Fibroblast of skin of left quadriceps (primary cell): ENCODE data around the gene IQCE.
"Not testable (repeated sequence)": the region's sequence is repeated elsewhere in the genome, so short reads cannot be mapped to it uniquely, and the experiment has no call there.

Source experiments
- DNase-seq, 2 experiments: peaks; one replicate each; pipeline ENCODE4 v3.0.0-alpha.2; 2013; ENCODE audit warnings: low read depth in 2 of 2

IQCE gene

GRCh38 chr7:2533566-2533965 is 25.2 kb upstream of the IQCE start:
- not testable (repeated sequence) for DNase-seq

DNA sequence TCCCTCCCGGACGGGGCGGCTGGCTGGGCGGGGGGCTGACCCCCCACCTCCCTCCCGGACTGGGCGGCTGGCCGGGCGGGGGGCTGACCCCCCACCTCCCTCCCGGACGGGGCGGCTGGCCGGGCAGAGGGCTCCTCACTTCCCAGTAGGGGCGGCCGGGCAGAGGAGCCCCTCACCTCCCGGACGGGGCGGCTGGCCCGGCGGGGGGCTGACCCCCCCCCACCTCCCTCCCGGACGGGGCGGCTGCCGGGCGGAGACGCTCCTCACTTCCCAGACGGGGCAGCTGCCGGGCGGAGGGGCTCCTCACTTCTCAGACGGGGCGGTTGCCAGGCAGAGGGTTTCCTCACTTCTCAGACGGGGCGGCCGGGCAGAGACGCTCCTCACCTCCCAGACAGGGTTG is 24.6 kb upstream of the IQCE start:
- not testable (repeated sequence) for DNase-seq

DNA sequence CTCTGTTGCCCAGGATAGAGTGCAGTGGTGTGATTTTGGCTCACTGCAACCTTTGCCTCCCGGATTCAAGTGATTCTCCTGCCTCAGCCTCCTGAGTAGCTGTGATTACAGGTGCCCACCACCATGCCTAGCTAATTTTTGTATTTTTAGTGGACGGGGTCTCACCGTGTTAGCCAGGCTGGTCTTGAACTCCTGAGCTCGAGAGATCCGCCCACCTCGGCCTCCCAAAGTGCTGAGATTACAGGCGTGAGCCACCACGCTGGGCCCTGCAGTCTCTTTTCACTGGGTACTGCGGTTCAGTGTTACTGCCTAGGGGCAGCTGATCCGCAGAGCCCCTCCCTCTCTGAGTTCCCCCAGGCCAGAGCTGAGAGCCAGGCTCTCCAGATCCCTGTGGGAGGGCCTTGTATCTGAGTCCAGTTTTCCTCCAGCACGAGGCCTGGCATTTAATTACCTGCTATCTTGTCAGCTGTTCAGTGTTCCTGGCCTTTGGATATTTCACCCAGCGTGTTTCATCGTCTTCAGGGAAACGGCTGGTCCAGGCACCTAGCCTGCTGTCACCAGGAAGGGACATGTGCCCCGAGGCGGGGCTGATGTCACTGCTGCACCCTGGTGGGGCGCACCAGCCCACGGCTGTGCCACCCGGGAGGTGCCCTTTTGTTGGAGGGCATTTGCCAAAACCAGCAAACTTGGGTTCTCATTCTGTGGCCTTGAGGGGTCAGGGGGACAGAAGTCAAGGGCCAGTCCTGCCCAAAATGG is 22.7 kb upstream of the IQCE start:
- DNase-seq = not testable (repeated sequence)

GRCh38 chr7:2537981-2538851 is 20.6 kb upstream of the IQCE start:
- no peak for DNase-seq

- no peak for DNase-seq
Measured at GRCh38 chr7:2539031-2539911, 19.5 kb upstream of the IQCE start.

- no peak for DNase-seq
Measured at GRCh38 chr7:2540133-2540532, 18.6 kb upstream of the IQCE start.

DNA sequence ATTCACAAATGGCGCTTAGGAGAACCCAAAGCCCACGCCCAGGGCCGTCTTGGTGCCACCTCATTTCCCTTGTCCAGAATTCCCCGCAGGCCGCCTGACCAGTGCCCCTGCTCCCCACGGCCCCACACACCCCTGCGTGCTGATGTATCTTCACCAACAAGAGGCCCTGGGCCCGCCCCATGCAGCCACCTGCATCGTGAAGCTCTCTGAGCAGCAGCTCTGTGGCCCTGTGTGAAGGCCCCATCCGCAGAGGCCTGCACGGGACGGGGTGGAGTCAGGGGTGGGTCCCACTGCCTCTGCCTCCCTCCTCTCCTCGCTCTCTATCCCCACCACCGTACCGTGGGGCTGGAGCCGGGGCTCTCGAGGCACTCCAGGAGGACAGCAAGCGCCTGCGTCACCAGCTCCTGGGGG is 18.1 kb upstream of the IQCE start:
- no peak for DNase-seq

DNA sequence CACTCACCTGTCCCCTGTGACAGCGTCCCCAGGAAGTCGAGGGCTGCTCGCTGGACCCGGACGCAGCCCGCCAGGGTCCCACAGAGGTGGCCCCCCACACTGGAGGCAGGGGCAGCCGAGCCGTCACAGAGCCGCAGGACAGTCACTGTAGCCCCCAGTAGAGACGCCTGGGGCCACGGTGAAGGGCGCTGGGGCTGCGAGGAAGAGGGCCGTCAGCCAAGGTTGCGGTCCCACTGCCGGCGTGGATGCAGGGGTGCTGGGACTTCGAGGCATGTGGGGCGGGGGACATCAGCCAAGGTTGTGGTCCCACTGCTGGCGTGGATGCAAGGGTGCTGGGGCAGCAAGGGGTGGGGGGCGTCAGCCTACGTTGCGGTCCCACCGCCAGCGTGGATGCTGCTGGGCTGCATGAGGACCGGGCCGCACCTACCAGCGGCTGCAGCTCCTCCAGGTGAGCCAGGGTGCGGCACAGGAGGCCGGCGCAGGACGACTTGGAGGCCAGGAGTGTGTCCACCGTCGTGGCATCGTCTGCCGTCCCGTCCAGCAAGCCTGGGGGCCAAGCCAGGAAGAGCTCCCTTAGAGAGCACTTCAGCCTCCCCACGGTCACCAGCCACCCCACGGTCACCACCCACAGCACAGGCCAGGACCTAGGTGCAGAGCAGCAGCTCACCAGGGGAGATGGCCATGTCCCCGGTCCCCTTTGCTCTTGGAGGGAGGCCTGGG is 17.3 kb upstream of the IQCE start:
- DNase-seq = no peak

DNA sequence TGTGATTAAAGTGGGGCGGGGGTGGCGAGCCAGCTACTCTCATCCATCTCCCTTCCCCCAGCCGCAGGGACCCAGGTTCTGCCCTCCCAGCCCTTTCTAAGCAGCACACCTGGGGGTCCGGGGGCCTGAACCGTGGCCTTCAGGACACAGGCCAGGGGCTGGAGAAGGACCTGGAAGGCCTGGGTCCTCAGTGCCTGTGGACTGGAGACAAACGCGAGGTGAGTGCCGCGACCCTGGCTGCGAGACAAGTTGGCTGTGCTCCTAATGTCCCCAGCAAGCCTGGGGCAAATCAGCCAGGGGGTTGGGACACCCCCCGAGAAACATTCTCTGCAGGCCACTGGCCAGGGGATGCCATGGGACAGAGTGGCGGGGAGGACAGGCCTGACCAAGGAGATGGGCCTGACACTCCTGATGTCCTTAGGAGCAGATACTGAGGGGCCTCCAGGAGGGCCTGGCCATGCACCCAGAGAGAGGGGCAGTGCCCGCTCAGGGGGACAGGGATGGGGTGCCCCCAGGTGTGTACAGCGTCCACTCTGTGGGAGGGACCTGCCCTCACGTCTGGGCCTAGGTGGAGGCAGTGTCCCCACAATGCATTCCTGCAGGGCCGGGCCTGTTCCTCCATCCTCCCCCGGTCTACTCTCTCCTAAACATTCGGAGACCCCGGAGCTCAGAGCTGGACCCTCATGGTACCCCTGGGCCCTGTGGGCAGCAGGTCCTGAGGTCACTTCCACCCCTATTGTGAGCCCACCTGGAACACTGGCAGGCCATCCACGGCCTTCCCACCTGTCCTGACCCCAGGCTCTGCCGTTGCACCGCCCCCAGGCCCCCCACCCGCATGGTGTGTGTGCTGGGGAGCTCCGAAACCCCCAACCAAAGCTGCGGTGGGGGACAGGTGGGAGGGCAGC is 16.5 kb upstream of the IQCE start:
- DNase-seq = no peak

GRCh38 chr7:2542916-2543871 is 15.6 kb upstream of the IQCE start:
- no peak for DNase-seq

- DNase-seq = no peak
Measured at GRCh38 chr7:2544541-2545188, 14.1 kb upstream of the IQCE start.

DNA sequence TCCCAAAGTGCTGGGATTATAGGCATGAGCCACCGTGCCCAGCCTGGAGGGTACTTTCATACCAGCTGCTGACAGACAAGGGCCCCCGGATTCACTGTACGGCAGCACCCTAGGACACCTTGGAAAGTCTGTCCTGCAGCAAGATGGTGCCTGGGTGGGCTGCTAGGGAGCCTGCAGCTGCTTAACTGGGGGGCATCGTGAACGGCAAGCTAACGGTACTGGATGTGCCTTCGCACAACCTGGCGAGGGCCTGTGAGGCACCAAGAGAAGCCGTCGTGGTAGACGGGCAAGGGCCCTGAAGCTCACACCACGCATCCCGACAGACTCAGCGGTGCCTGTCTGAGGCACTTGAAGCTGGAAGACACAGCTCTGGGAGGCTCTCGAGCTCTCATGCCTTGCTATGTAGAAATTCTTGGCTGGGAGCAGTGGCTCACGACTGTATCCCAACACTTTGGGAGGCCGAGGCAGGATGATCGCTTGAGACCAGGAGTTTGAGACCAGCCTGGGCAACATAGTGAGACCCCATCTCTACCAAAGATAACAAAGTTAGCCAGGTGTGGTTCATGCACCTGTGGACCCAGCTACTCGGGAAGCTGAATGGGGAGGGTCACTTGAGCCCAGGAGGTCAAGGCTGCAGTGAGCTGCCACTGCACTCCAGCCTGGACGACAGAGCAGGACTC is 12.9 kb upstream of the IQCE start:
- DNase-seq = no peak

- no peak for DNase-seq
Measured at GRCh38 chr7:2546776-2547586, 11.8 kb upstream of the IQCE start.

- no peak for DNase-seq
Measured at GRCh38 chr7:2551418-2551817, 7.4 kb upstream of the IQCE start.

DNA sequence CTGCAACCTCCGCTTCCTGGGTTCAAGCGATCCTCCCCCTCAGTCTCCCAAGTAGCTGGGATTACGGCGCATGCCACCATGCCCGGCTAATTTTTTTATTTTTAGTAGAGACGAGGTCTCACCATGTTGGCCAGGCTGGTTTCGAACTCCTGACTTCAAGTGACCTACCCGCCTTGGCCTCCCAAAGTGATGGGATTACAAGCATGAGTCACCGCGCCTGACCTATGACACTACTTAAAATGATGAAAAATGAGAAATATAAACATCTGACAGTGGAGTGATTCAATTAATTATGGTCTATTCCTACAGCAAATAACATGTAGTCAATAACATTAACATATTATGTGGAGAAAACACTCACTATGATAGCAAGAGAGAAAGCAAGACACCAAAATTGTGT is 5.7 kb upstream of the IQCE start:
- no peak for DNase-seq

GRCh38 chr7:2553831-2554581 is 4.8 kb upstream of the IQCE start:
- DNase-seq = no peak
